ENCODE results near the gene ITLN1.

Gene ITLN1

DNA sequence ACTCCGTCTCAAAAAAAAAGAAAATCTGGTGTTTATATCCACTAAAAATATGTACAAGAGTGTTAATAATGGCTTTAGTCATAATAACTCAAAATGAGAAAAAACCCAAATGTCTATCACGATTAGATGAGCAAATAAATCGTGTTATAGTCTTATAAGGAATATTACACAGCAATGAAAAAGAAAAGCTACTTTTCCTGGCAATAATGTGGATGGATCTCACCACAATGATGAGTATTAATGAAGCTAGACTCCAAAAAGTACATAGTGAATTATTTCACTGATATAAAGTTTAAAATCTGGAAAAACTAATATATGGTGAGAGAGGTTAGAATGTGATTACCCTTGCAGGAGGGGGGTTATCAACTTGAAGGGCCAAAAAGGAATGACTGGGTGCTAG, 32.0 kb downstream of the ITLN1 start:
- DNase-seq: no peak

GRCh38 chr1:160850993-160851392, 34.0 kb downstream of the ITLN1 start:
- no peak for DNase-seq

DNA sequence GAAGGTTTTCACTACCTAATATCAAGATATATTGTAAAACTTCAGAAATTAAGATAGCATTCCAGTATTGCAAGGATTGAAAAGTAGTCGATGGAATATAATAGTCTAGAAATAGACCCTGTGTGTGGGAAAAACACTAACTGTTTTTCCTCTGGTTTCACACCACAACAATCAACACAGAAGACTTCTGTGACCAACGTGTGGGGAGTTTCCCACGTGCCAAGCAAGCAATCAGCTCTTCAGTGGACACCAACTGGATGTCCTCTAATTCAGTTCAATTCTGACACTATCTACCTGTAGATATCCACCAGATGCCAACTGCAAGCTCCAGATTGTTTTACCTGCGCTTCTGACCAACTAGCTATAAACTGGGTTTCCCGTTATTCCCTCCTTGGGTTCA, 34.4 kb downstream of the ITLN1 start:
- DNase-seq: no peak

DNA sequence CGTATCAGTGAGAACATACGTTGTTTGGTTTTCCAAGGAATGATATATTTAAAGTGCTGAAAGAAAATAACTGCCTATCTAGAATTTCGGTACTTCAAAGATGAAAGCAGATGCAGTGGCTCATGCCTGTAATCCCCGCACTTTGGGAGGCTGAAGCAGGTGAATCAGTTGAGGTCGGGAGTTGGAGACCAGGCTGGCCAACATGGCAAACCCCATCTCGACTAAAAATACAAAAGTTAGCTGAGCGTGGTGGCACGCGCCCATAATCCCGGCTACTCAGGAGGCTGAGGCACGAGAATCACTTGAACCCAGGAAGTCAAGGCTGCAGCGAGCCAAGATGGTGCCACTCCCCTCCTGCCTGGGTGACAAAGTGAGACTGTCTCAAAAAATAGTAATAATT, 38.7 kb downstream of the ITLN1 start:
- no peak for DNase-seq

DNA sequence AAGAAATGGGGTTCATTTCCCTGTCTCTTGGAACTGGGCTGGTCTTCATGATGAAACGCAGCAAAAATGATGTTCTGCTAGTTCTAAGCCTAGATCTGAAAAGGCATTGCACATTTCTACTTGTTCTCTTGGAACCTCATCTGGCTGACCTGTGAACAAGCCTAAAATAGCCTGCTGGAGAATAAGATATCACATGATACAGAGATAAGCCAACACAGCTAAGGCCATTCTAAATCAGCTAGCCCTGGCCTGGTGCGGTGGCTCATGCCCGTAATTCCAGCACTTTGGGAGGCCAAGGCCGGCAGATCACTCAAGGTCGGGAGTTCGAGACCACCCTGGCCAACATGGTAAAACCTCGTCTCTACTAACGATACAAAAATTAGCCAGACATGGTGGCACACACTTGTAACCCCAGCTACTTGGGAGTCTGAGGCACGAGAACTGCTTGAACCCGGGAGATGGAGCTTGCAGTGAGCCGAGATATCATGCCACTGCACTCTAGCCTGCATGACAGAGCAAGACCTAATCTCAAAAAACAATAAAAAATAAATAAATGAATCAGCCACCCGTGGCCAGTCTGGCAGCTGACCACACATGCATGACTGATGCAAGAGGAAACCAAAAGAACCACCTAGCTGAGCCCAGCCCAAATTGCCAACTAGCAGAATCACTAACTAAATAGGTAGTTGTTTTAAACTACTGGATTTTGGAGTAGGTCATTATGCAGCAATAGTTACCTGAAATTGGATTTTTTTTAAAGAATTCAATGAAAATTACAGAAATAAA, 40.3 kb downstream of the ITLN1 start:
- DNase-seq: no peak

DNA sequence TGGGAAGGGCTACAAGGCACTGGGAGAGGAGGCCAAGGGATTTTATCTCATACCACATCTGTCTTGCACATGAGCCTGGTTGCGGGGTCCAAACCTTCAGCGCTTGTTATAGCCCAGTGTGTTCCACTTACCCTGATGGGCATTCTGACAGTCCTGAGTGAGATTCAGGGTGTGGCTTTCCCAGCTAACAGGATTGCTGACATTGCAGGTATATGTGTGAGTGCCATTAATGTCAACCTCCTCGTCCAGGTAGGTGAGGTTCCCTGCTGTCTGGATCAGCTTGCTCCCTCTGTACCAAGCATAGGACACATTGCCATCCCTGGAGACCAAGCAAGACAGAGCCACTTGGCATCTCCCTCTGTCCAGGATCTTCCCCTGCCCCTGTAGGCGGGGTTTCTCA, 43.9 kb downstream of the ITLN1 start:
- DNase-seq: no peak

DNA sequence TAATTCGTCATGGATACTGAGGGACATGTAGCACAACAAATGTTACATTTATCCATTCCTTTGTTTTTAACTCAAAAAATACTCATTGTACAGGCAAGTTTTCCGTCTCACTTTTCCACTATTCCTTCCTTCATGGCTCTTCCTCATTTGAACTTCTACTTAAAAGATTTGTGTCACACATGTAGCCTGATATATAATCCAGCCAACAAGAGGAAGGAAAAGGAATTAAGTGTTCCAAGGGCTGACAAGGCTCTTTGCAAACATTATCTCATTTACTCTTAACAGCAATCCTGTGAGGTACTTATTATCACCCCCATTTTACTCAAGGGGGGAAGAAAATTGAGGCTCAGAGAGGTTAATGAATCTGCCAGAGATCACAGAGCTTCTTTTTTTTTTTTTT, 45.2 kb downstream of the ITLN1 start:
- DNase-seq: no peak

DNA sequence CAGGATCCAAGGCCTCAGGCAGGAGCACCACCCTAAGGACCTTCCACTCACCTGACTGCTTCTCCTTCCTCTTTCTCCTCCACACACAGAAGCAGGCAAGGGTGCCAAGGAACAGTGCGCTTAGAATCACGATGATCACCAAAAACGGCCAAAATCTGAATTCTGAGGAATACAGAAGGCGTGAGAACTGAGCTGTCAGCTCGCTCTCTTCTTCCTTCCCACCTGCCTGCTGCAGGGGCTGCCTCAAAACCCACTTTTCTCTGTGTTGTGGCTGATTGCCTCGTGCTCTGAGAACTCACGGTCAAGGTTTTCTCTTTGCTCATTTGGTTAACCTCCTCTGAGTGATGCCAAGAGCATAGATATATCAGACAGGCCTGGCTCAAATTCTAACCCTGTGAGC, 46.1 kb downstream of the ITLN1 start:
- DNase-seq: no peak

DNA sequence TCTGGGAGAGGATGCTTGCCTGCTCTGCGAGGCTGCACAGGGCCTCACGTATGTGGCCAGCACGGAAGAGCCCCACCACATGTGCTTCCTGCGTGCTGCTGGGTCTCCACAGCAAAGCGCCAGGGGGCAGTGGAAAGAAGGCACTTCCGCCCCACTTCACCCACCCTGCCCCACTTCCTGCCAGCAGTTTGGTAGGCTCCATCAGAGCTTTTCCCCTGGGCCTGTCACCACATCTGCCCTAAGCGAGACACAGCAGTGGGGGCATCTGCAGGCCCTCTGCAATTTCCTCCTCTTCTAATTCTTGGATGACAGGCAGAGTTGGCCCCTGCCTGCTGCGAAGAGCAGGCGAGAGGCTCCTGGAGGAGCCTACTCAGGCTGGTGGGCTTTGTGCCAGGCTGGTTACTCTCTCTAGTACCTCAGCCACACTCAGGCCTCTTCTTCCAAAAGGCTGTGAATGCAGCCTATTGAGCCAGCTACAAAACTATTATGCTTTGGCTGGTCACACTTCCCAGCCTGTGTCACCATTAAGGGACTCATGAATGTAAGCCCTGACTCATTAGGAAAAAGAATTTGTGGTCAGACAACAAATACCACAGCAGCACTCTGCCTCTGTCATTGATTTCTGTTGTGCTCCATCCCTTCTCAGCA, 47.3 kb downstream of the ITLN1 start:
- DNase-seq: no peak

GRCh38 chr1:160836981-160837557, 47.9 kb downstream of the ITLN1 start:
- DNase-seq: no peak

GRCh38 chr1:160836561-160836960, 48.4 kb downstream of the ITLN1 start:
- no peak for DNase-seq

GRCh38 chr1:160835751-160836150, 49.2 kb downstream of the ITLN1 start:
- DNase-seq: no peak

DNA sequence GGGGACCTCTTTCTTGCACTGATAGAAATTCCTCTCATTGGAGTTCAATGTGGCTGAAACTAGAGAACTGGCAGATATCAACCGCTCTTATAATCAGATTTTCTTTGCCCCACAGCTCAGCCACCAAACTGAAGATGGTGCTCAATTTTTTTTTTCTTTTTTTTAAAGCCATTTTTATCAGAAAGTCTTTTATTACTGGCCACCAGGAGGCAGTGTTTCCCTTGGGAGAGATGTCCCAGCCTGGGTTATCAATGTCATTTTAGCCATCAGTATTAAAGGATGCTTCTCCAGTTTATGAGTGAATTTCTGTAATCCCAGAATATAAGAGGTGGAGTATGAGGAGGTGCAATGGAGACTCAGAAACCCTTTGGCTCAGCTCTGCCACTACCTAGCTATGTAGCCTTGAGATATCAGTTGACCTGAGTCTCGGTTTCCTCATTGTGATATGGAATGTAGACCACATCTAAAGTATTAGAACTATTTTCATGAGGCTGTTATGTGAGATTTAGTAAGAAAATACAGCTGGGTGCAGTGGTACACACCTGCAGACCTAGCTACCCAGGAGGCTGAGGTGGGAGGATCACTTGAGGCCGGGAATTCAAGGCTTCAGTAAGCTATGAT, 49.9 kb downstream of the ITLN1 start:
- peak; percentile 37 for DNase-seq

DNA sequence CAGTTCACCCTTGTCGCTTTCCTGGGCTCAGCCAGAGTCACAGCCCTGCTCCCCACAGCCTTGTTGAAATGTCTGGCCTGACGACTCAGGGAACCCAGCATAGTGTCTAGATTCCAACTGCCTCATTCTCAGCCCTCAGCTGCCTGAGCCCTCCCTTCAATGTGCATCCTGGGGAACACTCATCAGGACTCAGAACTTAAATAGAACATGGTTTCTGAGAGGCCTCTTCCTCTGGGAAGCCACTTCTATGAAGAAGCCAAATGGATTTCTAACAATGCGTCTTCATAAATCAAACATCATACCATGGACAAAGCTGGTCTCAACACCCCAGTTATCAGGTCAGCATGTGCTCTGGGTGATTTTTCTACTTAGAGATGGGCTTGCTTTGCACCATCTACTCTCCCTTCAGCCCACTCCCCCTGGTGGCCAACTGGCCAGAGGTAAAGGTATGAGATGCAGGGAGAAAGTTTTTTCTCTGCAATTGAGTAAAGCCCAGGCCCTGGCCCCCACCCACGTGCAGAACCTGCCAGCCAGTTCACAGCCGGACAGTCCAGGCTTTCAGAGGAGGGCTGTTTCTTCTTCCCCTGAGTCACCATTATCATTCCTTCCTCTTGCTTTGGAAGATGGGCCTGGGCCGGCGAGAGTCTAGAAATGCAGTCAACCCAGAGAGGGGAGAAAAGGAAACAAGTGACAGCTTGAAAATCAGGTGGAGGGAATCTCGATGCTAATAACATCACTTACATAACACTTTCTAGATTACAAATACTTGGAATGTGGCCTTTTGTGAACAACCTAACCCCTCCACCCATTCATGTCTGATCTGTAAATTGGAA, 54.4 kb downstream of the ITLN1 start:
- DNase-seq: no peak

DNA sequence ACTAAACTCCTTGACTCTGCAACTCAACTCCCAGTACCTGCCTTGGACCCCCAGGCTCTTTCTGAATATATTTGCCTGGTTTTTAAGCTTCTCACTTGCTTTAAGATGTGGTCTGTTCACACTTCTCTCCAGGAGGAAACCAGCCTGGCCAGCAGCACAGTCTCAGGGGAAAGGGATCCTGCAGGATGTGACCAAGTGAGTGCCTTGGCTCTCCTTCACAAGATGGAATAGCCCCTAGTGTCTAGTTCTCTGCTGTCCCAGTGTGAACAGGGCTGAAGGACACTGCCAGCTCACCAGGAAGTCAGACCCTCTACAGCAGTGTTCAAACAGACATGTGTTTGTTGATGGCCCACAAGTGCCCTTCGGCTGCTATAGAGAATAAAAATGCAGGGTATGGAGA, 55.2 kb downstream of the ITLN1 start:
- no peak for DNase-seq

DNA sequence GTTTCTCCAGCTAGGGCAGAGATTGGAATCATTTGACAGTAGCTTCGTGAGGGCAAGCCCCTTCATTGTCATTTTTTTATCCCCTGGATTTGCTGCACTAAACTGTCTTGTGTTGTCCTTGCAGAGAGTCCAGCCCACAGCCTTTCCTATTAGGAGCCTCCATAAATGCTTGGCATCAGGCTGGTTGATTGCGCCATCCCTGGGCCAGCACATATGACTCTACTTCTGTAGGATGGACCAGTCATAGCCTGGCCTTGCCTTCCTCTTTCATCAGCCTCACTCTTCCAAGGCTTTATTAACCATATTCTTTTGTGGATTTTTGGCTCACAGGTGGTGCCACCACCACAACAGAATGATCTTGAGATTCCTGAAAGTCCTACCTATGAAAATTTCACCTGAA, 57.6 kb downstream of the ITLN1 start:
- DNase-seq: no peak

DNA sequence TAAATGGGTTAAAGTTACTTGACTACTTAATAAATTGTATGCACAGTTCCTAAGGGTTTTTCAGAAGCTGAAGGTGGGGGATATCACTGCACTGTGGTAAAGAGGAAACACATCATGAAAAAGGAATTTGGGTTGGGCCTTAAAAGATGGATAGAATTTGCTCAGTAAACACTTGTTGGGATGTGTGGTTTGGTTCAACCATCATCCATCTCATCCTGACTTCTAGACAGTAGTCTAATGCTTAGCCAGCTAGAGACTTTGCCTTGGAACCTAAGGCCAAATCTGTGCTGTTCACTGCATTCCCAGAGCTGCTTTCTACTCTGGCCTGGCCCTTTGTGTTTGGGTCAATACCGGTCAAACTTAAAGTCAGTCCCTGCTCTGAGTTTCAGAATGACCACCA, 58.4 kb downstream of the ITLN1 start:
- no peak for DNase-seq

Data from SHP77 treated with DMSO at 0.1 percent for 48 hours (cell line).